ENCODE data around the gene UCN.
"Not testable (repeated sequence)": the region's sequence is repeated elsewhere in the genome, so short reads cannot be mapped to it uniquely, and the experiment has no call there.

Gene UCN

GRCh38 chr2:27271631-27272340 lies 36.5 kb downstream of the UCN start:
- no peak for TF ChIP-seq CTCF (IDR thresholded peaks at IDR 0.05; ENCODE audit: insufficient read depth, low read depth, low read length, missing control alignments)

GRCh38 chr2:27270670-27271069 lies 37.6 kb downstream of the UCN start:
- DNase-seq (ENCODE audit: low read depth) = no peak
- no peak overlapping the region for H3K4me3 ChIP-seq (ENCODE audit: low read length)
- TF ChIP-seq CTCF (IDR thresholded peaks at IDR 0.05; ENCODE audit: insufficient read depth, low read depth, low read length, missing control alignments) = no peak

More at GRCh38 chr2:27271631-27272340, 36.5 kb downstream of the UCN start:
- no peak for DNase-seq (ENCODE audit: low read depth)
- no peak overlapping the region for H3K4me3 ChIP-seq (ENCODE audit: low read length)

GRCh38 chr2:27270131-27270530 lies 38.1 kb downstream of the UCN start:
- no peak for DNase-seq (ENCODE audit: low read depth)
- H3K4me3 ChIP-seq (ENCODE audit: low read length) = no peak overlapping the region
- TF ChIP-seq CTCF (IDR thresholded peaks at IDR 0.05; ENCODE audit: insufficient read depth, low read depth, low read length, missing control alignments) = no peak

GRCh38 chr2:27268296-27268695 lies 39.9 kb downstream of the UCN start:
- not testable (repeated sequence) for DNase-seq (ENCODE audit: low read depth); H3K4me3 ChIP-seq (ENCODE audit: low read length)

- no peak for DNase-seq (ENCODE audit: low read depth)
- no peak for TF ChIP-seq CTCF (IDR thresholded peaks at IDR 0.05; ENCODE audit: insufficient read depth, low read depth, low read length, missing control alignments)
- no peak overlapping the region for H3K4me3 ChIP-seq (ENCODE audit: low read length)
Measured at GRCh38 chr2:27265536-27265870, 42.7 kb downstream of the UCN start.

GRCh38 chr2:27264753-27265535 lies 43.3 kb downstream of the UCN start:
- no peak overlapping the region for H3K4me3 ChIP-seq (ENCODE audit: low read length)
- no peak for TF ChIP-seq CTCF (IDR thresholded peaks at IDR 0.05; ENCODE audit: insufficient read depth, low read depth, low read length, missing control alignments)
- peak; percentile 43 for DNase-seq (ENCODE audit: low read depth)

- no peak for TF ChIP-seq CTCF (IDR thresholded peaks at IDR 0.05; ENCODE audit: insufficient read depth, low read depth, low read length, missing control alignments)
- no peak overlapping the region for H3K4me3 ChIP-seq (ENCODE audit: low read length)
- no peak for DNase-seq (ENCODE audit: low read depth)
Measured at GRCh38 chr2:27264253-27264752, 43.9 kb downstream of the UCN start.

Measured in epithelial cell of esophagus (primary cell).